SK-N-SH treated with all-trans-retinoic acid at 6 μM for 48 hours (cell line): ENCODE results near the gene IFIT3.

Source experiments
- BACH2 ChIP-seq: fragments of 250-450 bp; sonication (Bioruptor Pico); IDR thresholded peaks from 2 replicates; pipeline ENCODE4 v1.9.0; 2021; ENCODE audit warnings: mild to moderate bottlenecking, borderline replicate concordance
- PPARA ChIP-seq: fragments of 250-450 bp; sonication (Bioruptor Pico); IDR thresholded peaks from 2 replicates; pipeline ENCODE4 v1.5.0; 2020; ENCODE audit warnings: mild to moderate bottlenecking, borderline replicate concordance
- RARB ChIP-seq: fragments of 250-450 bp; sonication (Bioruptor Pico); IDR thresholded peaks from 2 replicates; pipeline ENCODE4 v1.8.0; 2021; ENCODE audit warnings: mild to moderate bottlenecking, moderate library complexity
- TOX ChIP-seq: fragments of 250-450 bp; sonication (Bioruptor Pico); IDR thresholded peaks from 2 replicates; pipeline ENCODE4 v1.8.0; 2021; ENCODE audit warnings: mild to moderate bottlenecking, moderate library complexity, borderline replicate concordance
- ZFP30 ChIP-seq: fragments of 450-650 bp; formaldehyde crosslinking; IDR thresholded peaks from 2 replicates; pipeline ENCODE4 v1.5.0; 2022; ENCODE audit warnings: mild to moderate bottlenecking, moderate library complexity
- ZNF8 ChIP-seq: fragments of 450-650 bp; formaldehyde crosslinking; IDR thresholded peaks from 2 replicates; pipeline ENCODE4 v1.5.0; 2020; ENCODE audit warnings: mild to moderate bottlenecking, moderate library complexity

DNA sequence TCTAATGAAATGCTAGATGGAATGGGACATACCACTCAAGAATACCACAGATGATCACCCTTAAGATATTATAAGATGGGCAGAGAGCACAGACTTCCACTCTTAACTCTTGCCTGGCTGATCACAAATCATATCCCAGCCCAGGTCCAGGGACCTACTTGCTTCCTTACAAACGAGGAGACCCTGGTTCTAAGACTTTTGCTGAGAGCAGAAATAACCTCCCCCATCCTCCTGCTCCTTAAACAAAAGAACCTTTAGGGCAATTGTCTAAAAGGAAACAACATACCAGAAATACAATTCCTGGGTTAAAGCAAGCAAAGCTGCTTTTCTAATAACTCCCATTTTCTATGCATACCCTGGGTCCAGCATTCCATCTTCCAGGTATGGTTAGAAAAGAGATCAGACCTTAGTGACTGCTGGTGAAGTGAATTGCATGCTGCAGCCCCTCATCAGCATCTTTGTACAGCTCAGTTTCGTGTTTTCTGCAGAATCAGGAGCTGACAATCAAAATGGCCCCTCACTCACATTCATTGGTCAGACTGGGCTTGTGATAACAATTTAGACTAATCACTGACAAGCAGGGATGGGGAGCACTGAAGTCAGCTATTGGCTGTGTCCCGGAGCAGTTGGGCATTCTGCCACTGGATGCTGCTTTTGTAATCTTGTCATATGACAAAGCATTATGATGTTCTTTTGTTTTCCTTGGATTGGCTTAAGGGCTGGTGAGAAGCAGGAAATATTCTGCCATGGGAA lies 14.6 kb downstream of the IFIT3 start:
- TF ChIP-seq RARB (CRISPR knock-in tag) (no peak), ZNF8 (CRISPR knock-in tag) (no peak), TOX (CRISPR knock-in tag) (no peak), ZFP30 (CRISPR knock-in tag) (no peak), BACH2 (no peak), PPARA (CRISPR knock-in tag) (no peak)
